Upper lobe of left lung (tissue), 4 donors: Measurements from ENCODE around the gene TMEFF1.

Source experiments
- EP300 ChIP-seq, 4 donors: sonication (generic); formaldehyde crosslinking; IDR thresholded peaks; one replicate each; pipeline ENCODE4 v1.5.1; 2017; ENCODE audit warnings: antibody characterized with exemption in 4 of 4, control low read depth in 2 of 4
- POLR2AphosphoS5 ChIP-seq, 2 donors: sonication (generic); formaldehyde crosslinking; IDR thresholded peaks; one replicate each; pipeline ENCODE4 v1.5.1; 2017; ENCODE audit warnings: antibody characterized with exemption in 2 of 2
- TF ChIP-seq, protein P1 (sequence below), 6 experiments: fragments of 450-650 bp in 4 of 6; fragments of 200-600 bp in 2 of 6; sonication (generic) in 2 of 6; IDR thresholded peaks; one replicate each; pipeline ENCODE4 v1.5.1; 2016 to 2019; ENCODE audit warnings: antibody characterized with exemption in 6 of 6

- TF ChIP-seq, protein P1, sequence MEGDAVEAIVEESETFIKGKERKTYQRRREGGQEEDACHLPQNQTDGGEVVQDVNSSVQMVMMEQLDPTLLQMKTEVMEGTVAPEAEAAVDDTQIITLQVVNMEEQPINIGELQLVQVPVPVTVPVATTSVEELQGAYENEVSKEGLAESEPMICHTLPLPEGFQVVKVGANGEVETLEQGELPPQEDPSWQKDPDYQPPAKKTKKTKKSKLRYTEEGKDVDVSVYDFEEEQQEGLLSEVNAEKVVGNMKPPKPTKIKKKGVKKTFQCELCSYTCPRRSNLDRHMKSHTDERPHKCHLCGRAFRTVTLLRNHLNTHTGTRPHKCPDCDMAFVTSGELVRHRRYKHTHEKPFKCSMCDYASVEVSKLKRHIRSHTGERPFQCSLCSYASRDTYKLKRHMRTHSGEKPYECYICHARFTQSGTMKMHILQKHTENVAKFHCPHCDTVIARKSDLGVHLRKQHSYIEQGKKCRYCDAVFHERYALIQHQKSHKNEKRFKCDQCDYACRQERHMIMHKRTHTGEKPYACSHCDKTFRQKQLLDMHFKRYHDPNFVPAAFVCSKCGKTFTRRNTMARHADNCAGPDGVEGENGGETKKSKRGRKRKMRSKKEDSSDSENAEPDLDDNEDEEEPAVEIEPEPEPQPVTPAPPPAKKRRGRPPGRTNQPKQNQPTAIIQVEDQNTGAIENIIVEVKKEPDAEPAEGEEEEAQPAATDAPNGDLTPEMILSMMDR (IDR thresholded peaks at IDR 0.05), result no peak
- TF ChIP-seq POLR2AphosphoS5 (IDR thresholded peaks at IDR 0.05) (no peak), EP300 (IDR thresholded peaks at IDR 0.05) (no peak)
Observed at GRCh38 chr9:100479820-100480219, 6.9 kb downstream of the TMEFF1 start.
